ENCODE data around the gene HDAC9.

Gene HDAC9

DNA sequence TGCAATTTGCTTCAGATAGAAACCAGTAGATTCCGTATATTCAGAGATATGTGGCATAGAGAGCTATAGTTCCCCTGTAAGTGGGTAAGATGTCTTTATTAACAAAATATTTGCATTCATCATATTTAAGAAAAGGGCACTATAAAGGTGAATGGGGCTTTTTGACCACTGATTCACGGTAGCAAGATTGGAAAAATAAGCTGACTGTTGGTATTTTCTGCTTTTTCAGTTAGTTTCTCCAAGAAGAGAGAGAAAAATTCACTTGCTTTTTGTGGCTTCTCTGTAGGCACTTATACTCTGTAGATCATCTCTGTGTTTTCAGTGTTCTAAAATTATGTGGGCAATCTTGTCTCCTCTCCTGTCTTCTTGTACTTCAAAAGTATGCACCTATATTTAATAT, 376.8 kb downstream of the HDAC9 start:
- no peak overlapping the region for H3K4me3 ChIP-seq (ENCODE audit: low read depth, low read length)
- no peaks in the 10 kb centered on the region for H3K36me3 ChIP-seq (ENCODE audit: control insufficient read depth, insufficient read depth, low read length)
- no peaks in the 10 kb centered on the region for H3K27me3 ChIP-seq (ENCODE audit: control insufficient read depth, insufficient read depth, low read length)
- H3K4me1 ChIP-seq (ENCODE audit: control insufficient read depth, insufficient read depth, low read length): no peaks in the 10 kb centered on the region
- no peak overlapping the region for H3K9ac ChIP-seq (ENCODE audit: low read depth, low read length)
- no peak overlapping the region for H3K27ac ChIP-seq (ENCODE audit: low read depth, low read length)
- no peaks in the 10 kb centered on the region for H3K9me3 ChIP-seq (ENCODE audit: control insufficient read depth, insufficient read depth, low read length)

- Histone ChIP-seq H3K27me3 (ENCODE audit: control insufficient read depth, insufficient read depth, low read length) (no peaks in the 10 kb centered on the region), H3K9me3 (ENCODE audit: control insufficient read depth, insufficient read depth, low read length) (no peaks in the 10 kb centered on the region), H3K4me1 (ENCODE audit: control insufficient read depth, insufficient read depth, low read length) (no peaks in the 10 kb centered on the region), H3K27ac (ENCODE audit: low read depth, low read length) (no peak overlapping the region), H3K4me3 (ENCODE audit: low read depth, low read length) (no peak overlapping the region), H3K9ac (ENCODE audit: low read depth, low read length) (no peak overlapping the region), H3K36me3 (ENCODE audit: control insufficient read depth, insufficient read depth, low read length) (no peaks in the 10 kb centered on the region)
These were observed 378.3 kb downstream of the HDAC9 start for GRCh38 chr7:18873734-18874336.

DNA sequence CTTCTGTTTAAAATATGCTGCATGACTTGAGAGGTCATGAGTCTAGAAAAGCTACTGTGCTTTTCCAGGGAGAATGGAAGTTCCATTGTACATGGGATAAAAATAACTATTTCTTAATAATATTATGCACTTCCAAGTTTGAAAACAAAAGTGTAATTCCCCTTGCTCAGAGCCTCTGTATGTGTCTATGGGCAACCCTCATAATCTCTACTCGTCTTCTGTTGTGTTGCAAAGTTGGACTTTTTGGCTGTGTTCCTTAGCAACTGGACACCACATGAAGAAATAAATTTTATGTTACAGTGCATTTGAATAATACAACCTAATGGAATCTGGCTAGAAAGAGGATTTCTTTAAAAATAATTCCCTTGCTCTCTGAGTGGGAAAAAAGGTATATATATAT, 379.3 kb downstream of the HDAC9 start:
- no peaks in the 10 kb centered on the region for H3K9me3 ChIP-seq (ENCODE audit: control insufficient read depth, insufficient read depth, low read length)
- H3K27ac ChIP-seq (ENCODE audit: low read depth, low read length): no peak overlapping the region
- no peaks in the 10 kb centered on the region for H3K4me1 ChIP-seq (ENCODE audit: control insufficient read depth, insufficient read depth, low read length)
- no peaks in the 10 kb centered on the region for H3K27me3 ChIP-seq (ENCODE audit: control insufficient read depth, insufficient read depth, low read length)
- H3K9ac ChIP-seq (ENCODE audit: low read depth, low read length): no peak overlapping the region
- no peaks in the 10 kb centered on the region for H3K36me3 ChIP-seq (ENCODE audit: control insufficient read depth, insufficient read depth, low read length)
- H3K4me3 ChIP-seq (ENCODE audit: low read depth, low read length): no peak overlapping the region

DNA sequence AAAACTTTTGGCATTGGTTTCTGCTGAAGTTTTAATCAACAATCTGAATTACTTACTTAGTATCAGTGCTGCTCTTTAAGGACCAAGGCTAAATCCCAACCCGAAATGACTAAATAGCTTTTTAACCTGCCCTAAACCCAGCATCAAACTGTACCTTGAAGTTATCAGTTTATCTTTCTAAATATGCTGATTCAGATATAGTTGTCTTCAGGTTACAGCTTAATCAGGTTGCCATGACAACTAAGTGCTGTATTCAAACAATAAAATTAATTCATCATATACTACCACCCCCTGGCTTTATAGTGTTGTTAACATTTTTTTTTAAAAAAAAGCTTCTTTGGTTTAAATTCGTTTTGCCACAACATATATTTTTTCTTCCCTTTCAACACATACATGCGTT, 382.3 kb downstream of the HDAC9 start:
- no peak overlapping the region for H3K4me3 ChIP-seq (ENCODE audit: low read depth, low read length)
- H3K9ac ChIP-seq (ENCODE audit: low read depth, low read length): no peak overlapping the region
- H3K4me1 ChIP-seq (ENCODE audit: control insufficient read depth, insufficient read depth, low read length): no peaks in the 10 kb centered on the region
- H3K27ac ChIP-seq (ENCODE audit: low read depth, low read length): no peak overlapping the region
- no peaks in the 10 kb centered on the region for H3K36me3 ChIP-seq (ENCODE audit: control insufficient read depth, insufficient read depth, low read length)
- no peaks in the 10 kb centered on the region for H3K9me3 ChIP-seq (ENCODE audit: control insufficient read depth, insufficient read depth, low read length)
- H3K27me3 ChIP-seq (ENCODE audit: control insufficient read depth, insufficient read depth, low read length): no peaks in the 10 kb centered on the region

GRCh38 chr7:18886832-18887231, 391.3 kb downstream of the HDAC9 start:
- Histone ChIP-seq H3K27ac (ENCODE audit: low read depth, low read length) (no peak overlapping the region), H3K4me1 (ENCODE audit: control insufficient read depth, insufficient read depth, low read length) (no peaks in the 10 kb centered on the region), H3K4me3 (ENCODE audit: low read depth, low read length) (no peak overlapping the region), H3K36me3 (ENCODE audit: control insufficient read depth, insufficient read depth, low read length) (no peaks in the 10 kb centered on the region), H3K27me3 (ENCODE audit: control insufficient read depth, insufficient read depth, low read length) (no peaks in the 10 kb centered on the region), H3K9me3 (ENCODE audit: control insufficient read depth, insufficient read depth, low read length) (no peaks in the 10 kb centered on the region), H3K9ac (ENCODE audit: low read depth, low read length) (no peak overlapping the region)

- H3K27ac ChIP-seq (ENCODE audit: low read depth, low read length): no peak overlapping the region
- no peak overlapping the region for H3K9ac ChIP-seq (ENCODE audit: low read depth, low read length)
- no peaks in the 10 kb centered on the region for H3K4me1 ChIP-seq (ENCODE audit: control insufficient read depth, insufficient read depth, low read length)
- no peaks in the 10 kb centered on the region for H3K36me3 ChIP-seq (ENCODE audit: control insufficient read depth, insufficient read depth, low read length)
- no peaks in the 10 kb centered on the region for H3K9me3 ChIP-seq (ENCODE audit: control insufficient read depth, insufficient read depth, low read length)
- H3K27me3 ChIP-seq (ENCODE audit: control insufficient read depth, insufficient read depth, low read length): no peaks in the 10 kb centered on the region
- no peak overlapping the region for H3K4me3 ChIP-seq (ENCODE audit: low read depth, low read length)
These were observed 393.9 kb downstream of the HDAC9 start for GRCh38 chr7:18889436-18889835.

DNA sequence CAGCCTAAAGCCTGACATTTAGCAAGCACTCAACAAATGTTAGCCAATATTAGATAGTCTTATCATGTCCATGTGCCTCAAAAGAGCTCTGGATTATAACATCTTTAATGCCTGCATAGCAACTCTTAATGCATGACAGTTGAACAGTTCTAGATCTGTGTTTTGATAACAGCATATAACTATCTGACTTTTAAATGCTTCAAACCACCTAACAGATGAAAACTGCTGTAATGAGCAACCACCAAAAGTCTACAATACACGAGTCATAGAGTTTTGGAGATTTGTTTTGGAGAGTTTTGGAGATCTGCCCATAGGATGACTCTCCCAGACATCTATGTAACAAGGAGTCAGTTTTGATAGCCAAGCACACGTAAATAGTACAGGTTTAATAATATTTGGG, 394.6 kb downstream of the HDAC9 start:
- Histone ChIP-seq H3K4me1 (ENCODE audit: control insufficient read depth, insufficient read depth, low read length) (0 out of 2 replicates have a peak, but pooled peaks cover under 1% of the 10 kb centered on the region), H3K4me3 (ENCODE audit: low read depth, low read length) (no peak overlapping the region), H3K9me3 (ENCODE audit: control insufficient read depth, insufficient read depth, low read length) (no peaks in the 10 kb centered on the region), H3K27ac (ENCODE audit: low read depth, low read length) (no peak overlapping the region), H3K9ac (ENCODE audit: low read depth, low read length) (no peak overlapping the region), H3K27me3 (ENCODE audit: control insufficient read depth, insufficient read depth, low read length) (no peaks in the 10 kb centered on the region), H3K36me3 (ENCODE audit: control insufficient read depth, insufficient read depth, low read length) (no peaks in the 10 kb centered on the region)

GRCh38 chr7:18890885-18891621, 395.5 kb downstream of the HDAC9 start:
- Histone ChIP-seq H3K9me3 (ENCODE audit: control insufficient read depth, insufficient read depth, low read length) (no peaks in the 10 kb centered on the region), H3K4me3 (ENCODE audit: low read depth, low read length) (no peak overlapping the region), H3K4me1 (ENCODE audit: control insufficient read depth, insufficient read depth, low read length) (peaks cover 9% of the 10 kb centered on the region; the same call in 1 of the 2 replicates)

DNA sequence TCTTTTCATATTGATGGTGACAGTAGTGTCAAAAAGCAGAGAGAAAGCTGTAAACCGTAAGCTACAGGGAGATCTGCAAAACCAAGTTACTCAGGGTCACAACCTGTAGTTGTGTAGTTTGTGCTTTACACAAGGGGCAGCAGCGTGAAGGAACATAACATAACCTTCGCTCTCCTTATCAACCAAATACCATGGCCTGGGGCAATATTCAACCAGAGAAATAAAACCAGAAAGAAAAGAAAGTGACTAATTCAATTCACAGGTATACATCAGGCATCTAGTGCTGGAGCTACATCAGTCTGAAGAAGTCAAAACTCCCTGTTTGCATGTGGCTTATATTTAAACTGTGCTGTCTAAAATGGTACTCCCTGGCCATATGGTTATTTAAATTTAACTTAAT, 397.6 kb downstream of the HDAC9 start:
- Histone ChIP-seq H3K4me1 (ENCODE audit: control insufficient read depth, insufficient read depth, low read length) (peaks cover 15% of the 10 kb centered on the region), H3K27me3 (ENCODE audit: control insufficient read depth, insufficient read depth, low read length) (no peaks in the 10 kb centered on the region), H3K27ac (ENCODE audit: low read depth, low read length) (no peak overlapping the region)

More at GRCh38 chr7:18890885-18891621, 395.5 kb downstream of the HDAC9 start:
- Histone ChIP-seq H3K27ac (ENCODE audit: low read depth, low read length) (no peak overlapping the region), H3K36me3 (ENCODE audit: control insufficient read depth, insufficient read depth, low read length) (no peaks in the 10 kb centered on the region), H3K9ac (ENCODE audit: low read depth, low read length) (no peak overlapping the region), H3K27me3 (ENCODE audit: control insufficient read depth, insufficient read depth, low read length) (no peaks in the 10 kb centered on the region)

DNA sequence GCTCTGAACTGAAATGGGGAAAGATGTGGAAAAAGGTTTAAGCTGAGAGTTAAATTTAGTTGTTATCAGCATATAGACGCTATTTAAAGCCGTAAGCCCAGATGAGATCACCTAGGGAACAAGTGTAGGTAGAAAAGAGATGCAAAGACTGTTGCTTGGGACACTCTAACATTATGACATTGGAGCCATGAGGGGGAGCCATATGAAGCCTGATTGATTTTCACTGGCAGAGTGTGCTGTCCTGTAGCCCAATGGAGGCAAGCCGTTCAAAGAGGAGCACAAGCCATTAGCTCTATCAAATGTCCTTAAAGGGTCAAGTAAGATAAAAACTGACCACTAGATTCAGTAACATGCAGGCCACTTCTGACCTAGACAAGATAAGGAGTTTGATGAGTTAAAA, 398.6 kb downstream of the HDAC9 start:
- Histone ChIP-seq H3K27ac (ENCODE audit: low read depth, low read length) (no peak overlapping the region), H3K9me3 (ENCODE audit: control insufficient read depth, insufficient read depth, low read length) (no peaks in the 10 kb centered on the region), H3K4me1 (ENCODE audit: control insufficient read depth, insufficient read depth, low read length) (peaks cover 15% of the 10 kb centered on the region)

More for the DNA sequence above, 397.6 kb downstream of the HDAC9 start:
- H3K4me3 ChIP-seq (ENCODE audit: low read depth, low read length): no peak overlapping the region
- H3K36me3 ChIP-seq (ENCODE audit: control insufficient read depth, insufficient read depth, low read length): no peaks in the 10 kb centered on the region
- H3K9ac ChIP-seq (ENCODE audit: low read depth, low read length): no peak overlapping the region
- no peaks in the 10 kb centered on the region for H3K9me3 ChIP-seq (ENCODE audit: control insufficient read depth, insufficient read depth, low read length)

DNA sequence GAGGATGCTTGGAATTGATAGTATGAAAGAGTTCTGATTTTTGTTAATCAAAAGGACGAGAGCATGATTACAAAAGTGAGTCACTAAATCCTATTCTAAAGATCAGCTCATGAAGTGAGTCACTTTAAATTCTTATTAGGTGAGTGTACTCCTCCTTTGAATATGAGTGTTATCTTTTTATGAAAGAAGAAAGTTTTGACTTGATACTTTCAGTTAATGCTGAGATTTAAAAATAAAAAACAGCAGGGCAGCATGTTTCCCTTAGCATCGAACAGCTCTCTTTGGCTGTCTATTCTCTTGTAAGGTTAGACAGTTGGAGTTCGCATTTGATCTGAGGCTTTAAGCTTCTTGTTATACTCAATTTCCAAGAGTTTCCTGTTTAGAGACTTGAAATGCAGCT, 399.9 kb downstream of the HDAC9 start:
- Histone ChIP-seq H3K27me3 (ENCODE audit: control insufficient read depth, insufficient read depth, low read length) (no peaks in the 10 kb centered on the region), H3K9ac (ENCODE audit: low read depth, low read length) (no peak overlapping the region), H3K27ac (ENCODE audit: low read depth, low read length) (peak overlapping the region; percentile 25), H3K4me1 (ENCODE audit: control insufficient read depth, insufficient read depth, low read length) (peaks cover 15% of the 10 kb centered on the region), H3K4me3 (ENCODE audit: low read depth, low read length) (no peak overlapping the region), H3K9me3 (ENCODE audit: control insufficient read depth, insufficient read depth, low read length) (no peaks in the 10 kb centered on the region), H3K36me3 (ENCODE audit: control insufficient read depth, insufficient read depth, low read length) (no peaks in the 10 kb centered on the region)

More for the DNA sequence above, 398.6 kb downstream of the HDAC9 start:
- Histone ChIP-seq H3K9ac (ENCODE audit: low read depth, low read length) (no peak overlapping the region), H3K36me3 (ENCODE audit: control insufficient read depth, insufficient read depth, low read length) (no peaks in the 10 kb centered on the region), H3K4me3 (ENCODE audit: low read depth, low read length) (no peak overlapping the region), H3K27me3 (ENCODE audit: control insufficient read depth, insufficient read depth, low read length) (no peaks in the 10 kb centered on the region)

Data from HUES48 (cell line).